ENCODE data around the gene SLC1A4. TPM values are rescaled to one million over a fixed set of nuclear protein-coding genes. Genes with fewer than 3 reads are reported as not detected.
A peak's percentile ranks its signal among the peaks of the same experiment; 100 is the strongest.

The SLC1A4 gene
- polyA plus RNA-seq, 1 donor from 2014 or later = 33.8 TPM

GRCh38 chr2:65059071-65059470, 69.9 kb downstream of the SLC1A4 start:
- no peaks in the 10 kb centered on the region for H3K27me3 ChIP-seq (ENCODE audit: insufficient read depth, low read depth, low read length)
- peaks cover 6% of the 10 kb centered on the region for H4K20me1 ChIP-seq (ENCODE audit: insufficient read depth)
- H2AFZ ChIP-seq (ENCODE audit: low read depth, low read length) = no peak overlapping the region
- H3K9me2 ChIP-seq (ENCODE audit: insufficient read depth, low read length) = no peaks in the 10 kb centered on the region
- H3K4me2 ChIP-seq (ENCODE audit: low read length) = peak overlapping the region; percentile 16
- peaks cover 67% of the 10 kb centered on the region for H3K79me2 ChIP-seq (replicated peaks; ENCODE audit: insufficient read depth, low read length)
- no peaks in the 10 kb centered on the region for H3F3A ChIP-seq (ENCODE audit: insufficient read depth, low read length, poor library complexity, severe bottlenecking)
- no peak overlapping the region for H3K27ac ChIP-seq (ENCODE audit: low read length)
- peak overlapping the region; percentile 13 for H3K9ac ChIP-seq (ENCODE audit: low read length)
- no peaks in the 10 kb centered on the region for H3K9me3 ChIP-seq (ENCODE audit: low read length)
- peak overlapping the region; percentile 45 for H3K4me3 ChIP-seq (ENCODE audit: low read length)
- no peaks in the 10 kb centered on the region for H3K36me3 ChIP-seq (ENCODE audit: insufficient read depth, low read length)
- TF ChIP-seq TAF1 (IDR thresholded peaks at IDR 0.05; ENCODE audit: low read depth) (no peak), POLR2AphosphoS5 (IDR thresholded peaks at IDR 0.05) (no peak), CTCF (IDR thresholded peaks at IDR 0.05; ENCODE audit: poor library complexity, severe bottlenecking) (no peak), MXI1 (conservative IDR thresholded peaks at IDR 0.05; ENCODE audit: poor library complexity, severe bottlenecking) (no peak), EP300 (conservative IDR thresholded peaks at IDR 0.05; ENCODE audit: poor library complexity, severe bottlenecking) (no peak), EZH2 (IDR thresholded peaks at IDR 0.05; ENCODE audit: borderline replicate concordance, insufficient read depth, low read length, poor library complexity, severe bottlenecking) (no peak), SMC3 (conservative IDR thresholded peaks at IDR 0.05; ENCODE audit: poor library complexity) (no peak), REST (IDR thresholded peaks at IDR 0.05; ENCODE audit: borderline replicate concordance) (no peak), RAD21 (conservative IDR thresholded peaks at IDR 0.05) (no peak)

GRCh38 chr2:65061146-65061909, 72.1 kb downstream of the SLC1A4 start:
- peaks cover 81% of the 10 kb centered on the region for H3K79me2 ChIP-seq (replicated peaks; ENCODE audit: insufficient read depth, low read length)
- H3K27ac ChIP-seq (ENCODE audit: low read length) = no peak overlapping the region
- no peaks in the 10 kb centered on the region for H3K9me3 ChIP-seq (ENCODE audit: low read length)
- H4K20me1 ChIP-seq (ENCODE audit: insufficient read depth) = peaks cover 6% of the 10 kb centered on the region
- no peak overlapping the region for H3K9ac ChIP-seq (ENCODE audit: low read length)
- TF ChIP-seq CTCF (IDR thresholded peaks at IDR 0.05; ENCODE audit: poor library complexity, severe bottlenecking) (no peak), POLR2AphosphoS5 (IDR thresholded peaks at IDR 0.05) (no peak), TAF1 (IDR thresholded peaks at IDR 0.05; ENCODE audit: low read depth) (no peak), EP300 (conservative IDR thresholded peaks at IDR 0.05; ENCODE audit: poor library complexity, severe bottlenecking) (no peak), MXI1 (conservative IDR thresholded peaks at IDR 0.05; ENCODE audit: poor library complexity, severe bottlenecking) (no peak), EZH2 (IDR thresholded peaks at IDR 0.05; ENCODE audit: borderline replicate concordance, insufficient read depth, low read length, poor library complexity, severe bottlenecking) (no peak), RAD21 (conservative IDR thresholded peaks at IDR 0.05) (no peak), REST (IDR thresholded peaks at IDR 0.05; ENCODE audit: borderline replicate concordance) (no peak)
- no peak overlapping the region for H2AFZ ChIP-seq (ENCODE audit: low read depth, low read length)
- no peaks in the 10 kb centered on the region for H3K36me3 ChIP-seq (ENCODE audit: insufficient read depth, low read length)
- H3K9me2 ChIP-seq (ENCODE audit: insufficient read depth, low read length) = no peaks in the 10 kb centered on the region
- no peaks in the 10 kb centered on the region for H3F3A ChIP-seq (ENCODE audit: insufficient read depth, low read length, poor library complexity, severe bottlenecking)
- H3K27me3 ChIP-seq (ENCODE audit: insufficient read depth, low read depth, low read length) = no peaks in the 10 kb centered on the region
- no peak overlapping the region for H3K4me2 ChIP-seq (ENCODE audit: low read length)
- H3K4me3 ChIP-seq (ENCODE audit: low read length) = no peak overlapping the region

Measured in neural cell (in vitro differentiated cells).